Neuronal stem cell (in vitro differentiated cells): Measurements from ENCODE around the gene AKAP17A.
"Not testable (repeated sequence)": the region's sequence is repeated elsewhere in the genome, so short reads cannot be mapped to it uniquely, and the experiment has no call there.

Experiments
- DNase-seq: peaks from one replicate; pipeline ENCODE4 v3.0.0-alpha.2; 2013; ENCODE audit warnings: low spot score
- H2AFZ ChIP-seq: one replicate; pipeline ENCODE4 v1.6.1; 2013; ENCODE audit warnings: mild to moderate bottlenecking, low read length, inconsistent platforms
- H2AK5ac ChIP-seq: 2 replicates; pipeline ENCODE4 v1.6.1; 2013; ENCODE audit warnings: low read depth, mild to moderate bottlenecking, inconsistent platforms, low read length, moderate library complexity, mixed read lengths
- H2BK120ac ChIP-seq: 2 replicates; pipeline ENCODE4 v1.6.1; 2013; ENCODE audit warnings: low read depth, mild to moderate bottlenecking, inconsistent platforms, low read length, moderate library complexity, mixed read lengths
- H2BK12ac ChIP-seq: one replicate; pipeline ENCODE4 v1.6.1; 2013; ENCODE audit warnings: low read length, inconsistent platforms
- H2BK15ac ChIP-seq: 2 replicates; pipeline ENCODE4 v1.6.1; 2013; ENCODE audit warnings: mild to moderate bottlenecking, low read length, inconsistent platforms, mixed read lengths
- H2BK5ac ChIP-seq: one replicate; pipeline ENCODE4 v1.6.1; 2013; ENCODE audit warnings: inconsistent platforms, mild to moderate bottlenecking, low read length, moderate library complexity
- H3K14ac ChIP-seq: one replicate; pipeline ENCODE4 v1.6.1; 2013; ENCODE audit warnings: low read length, inconsistent platforms
- H3K18ac ChIP-seq: 2 replicates; pipeline ENCODE4 v1.6.1; 2013; ENCODE audit warnings: low read length, inconsistent platforms
- H3K23ac ChIP-seq: 2 replicates; pipeline ENCODE4 v1.6.1; 2013; ENCODE audit warnings: low read depth, mild to moderate bottlenecking, mixed read lengths, low read length, inconsistent platforms; ENCODE audit not compliant: poor library complexity
- H3K27ac ChIP-seq: replicated peaks from 3 replicates; pipeline ENCODE4 v1.5.1; 2013; ENCODE audit warnings: low read length, inconsistent platforms
- H3K27me3 ChIP-seq, 3 experiments: 2 replicates each; pipeline ENCODE4 v1.6.1; 2013; ENCODE audit warnings: low read length in 3 of 3, mild to moderate bottlenecking in 2 of 3, inconsistent platforms in 1 of 3, low read depth in 1 of 3, mixed read lengths in 1 of 3, moderate library complexity in 1 of 3; ENCODE audit not compliant: control insufficient read depth in 3 of 3, insufficient read depth in 3 of 3
- H3K36me3 ChIP-seq, 2 donors: replicated peaks in 1 of 2; 2 replicates each; pipeline ENCODE4 v1.6.1; 2013; ENCODE audit warnings: low read length in 2 of 2; ENCODE audit not compliant: control insufficient read depth in 2 of 2, insufficient read depth in 2 of 2
- H3K4ac ChIP-seq: 2 replicates; pipeline ENCODE4 v1.6.1; 2013; ENCODE audit warnings: inconsistent platforms, mild to moderate bottlenecking, low read length, moderate library complexity
- H3K4me1 ChIP-seq, 2 donors: 1 replicate in 1 of 2; 2 replicates in 1 of 2; pipeline ENCODE4 v1.6.1; 2013; ENCODE audit warnings: low read length in 2 of 2, low read depth in 1 of 2; ENCODE audit not compliant: control insufficient read depth in 2 of 2, insufficient read depth in 1 of 2
- H3K4me2 ChIP-seq: one replicate; pipeline ENCODE4 v1.6.1; 2013; ENCODE audit warnings: mild to moderate bottlenecking, low read length, inconsistent platforms; ENCODE audit not compliant: insufficient read depth, poor library complexity, severe bottlenecking
- H3K4me3 ChIP-seq, 2 donors: 2 replicates each; pipeline ENCODE4 v1.5.1; 2013; ENCODE audit warnings: low read length in 2 of 2, mild to moderate bottlenecking in 2 of 2, inconsistent platforms in 1 of 2, moderate library complexity in 1 of 2
- H3K79me1 ChIP-seq: one replicate; pipeline ENCODE4 v1.6.1; 2013; ENCODE audit warnings: low read depth, mild to moderate bottlenecking, inconsistent platforms, low read length, moderate library complexity
- H3K9ac ChIP-seq: one replicate; pipeline ENCODE4 v1.6.1; 2013; ENCODE audit warnings: mild to moderate bottlenecking, low read depth, low read length, inconsistent platforms; ENCODE audit not compliant: poor library complexity
- H3K9me3 ChIP-seq, 2 donors: replicated peaks in 1 of 2; 2 replicates each; pipeline versions ENCODE3 to v1.6.1; 2013; ENCODE audit warnings: low read length in 2 of 2, mild to moderate bottlenecking in 2 of 2, inconsistent platforms in 1 of 2, low read depth in 1 of 2, mixed read lengths in 1 of 2, moderate library complexity in 1 of 2; ENCODE audit not compliant: control insufficient read depth in 2 of 2, insufficient read depth in 1 of 2
- H4K8ac ChIP-seq: one replicate; pipeline ENCODE4 v1.6.1; 2013; ENCODE audit warnings: low read depth, mild to moderate bottlenecking, inconsistent platforms, low read length, moderate library complexity
- H4K91ac ChIP-seq: one replicate; pipeline ENCODE4 v1.6.1; 2013; ENCODE audit warnings: low read length, low read depth, mild to moderate bottlenecking, inconsistent platforms; ENCODE audit not compliant: poor library complexity
- WGBS, 2 donors: extraction: QIAGEN DNeasy Blood & Tissue Kit; methylation state at CpG; one replicate each; pipeline ENCODE4 v1.1.7; 2013; ENCODE audit warnings: missing lambda C conversion rate in 2 of 2, mixed read lengths in 1 of 2; ENCODE audit not compliant: insufficient read length in 2 of 2, insufficient replicate concordance in 1 of 2; ENCODE audit errors: extremely low coverage in 2 of 2; 5-methylcytosine and 5-hydroxymethylcytosine counted together

Gene AKAP17A

DNA sequence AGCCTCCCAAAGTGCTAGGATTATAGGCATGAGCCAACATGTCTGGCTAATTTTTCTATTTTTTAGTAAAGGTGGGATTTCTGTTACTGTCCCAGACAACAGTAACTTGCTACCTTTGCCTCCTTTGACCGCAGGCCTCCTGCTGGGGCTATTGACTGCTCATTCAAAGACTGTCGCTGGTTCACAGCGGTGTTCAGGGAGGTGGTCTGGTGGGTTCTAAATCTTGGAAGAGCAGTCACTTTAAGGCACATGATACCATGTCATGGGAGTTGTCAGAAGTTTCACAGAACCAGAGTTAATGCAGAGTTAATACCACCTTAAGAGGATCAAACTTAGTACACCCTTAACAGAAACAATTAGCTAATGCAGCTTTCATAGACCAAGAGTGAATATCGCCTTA lies 27.3 kb downstream of the AKAP17A start:
- Histone ChIP-seq H3K27ac (no peak overlapping the region), H3K9me3 (no peaks in the 10 kb centered on the region), H2BK15ac (no peak overlapping the region), H3K9ac (no peak overlapping the region), H3K14ac (no peak overlapping the region), H4K8ac (no peak overlapping the region), H3K27me3 (no peaks in the 10 kb centered on the region), H4K91ac (no peak overlapping the region), H3K4ac (no peak overlapping the region), H2BK12ac (no peak overlapping the region), H3K4me1 (no peaks in the 10 kb centered on the region), H3K23ac (no peak overlapping the region), H3K79me1 (no peaks in the 10 kb centered on the region), H2BK5ac (no peak overlapping the region), H3K36me3 (no peaks in the 10 kb centered on the region), H3K18ac (no peak overlapping the region), H2AFZ (no peak overlapping the region), H2AK5ac (no peak overlapping the region), H2BK120ac (no peak overlapping the region), H3K4me3 (no peak overlapping the region), H3K4me2 (no peak overlapping the region)
- DNase-seq, result no peak
- no CpG with 5 or more reads among the region's 4 CpGs for WGBS, 2 donors

DNA sequence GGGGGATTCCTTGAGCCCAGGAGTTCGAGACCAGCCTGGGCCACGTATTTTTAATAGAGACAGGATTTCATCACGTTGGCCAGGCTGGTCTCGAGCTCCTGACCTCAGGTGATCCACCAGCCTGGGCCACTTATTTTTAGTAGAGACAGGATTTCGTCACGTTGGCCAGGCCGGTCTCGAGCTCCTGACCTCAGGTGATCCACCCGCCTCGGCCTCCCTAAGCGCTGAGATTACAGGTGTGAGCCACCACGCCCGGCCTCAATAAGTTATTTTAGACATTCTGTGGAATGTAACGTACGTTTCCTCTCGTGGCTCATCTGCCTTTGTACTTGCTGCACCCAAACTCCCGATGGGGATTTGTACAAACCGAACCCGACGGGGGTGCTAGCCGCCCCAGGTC lies 32.3 kb downstream of the AKAP17A start:
- WGBS, 2 donors, result no CpG with 5 or more reads among the region's 21 CpGs
- H2BK5ac ChIP-seq, result no peak overlapping the region
- H4K8ac ChIP-seq, result no peak overlapping the region

GRCh38 chrX:1624158-1624860 lies 32.9 kb downstream of the AKAP17A start:
- H4K91ac ChIP-seq, H3K4ac ChIP-seq, H2BK12ac ChIP-seq, H3K14ac ChIP-seq, H3K4me1 ChIP-seq, H4K8ac ChIP-seq, H3K4me2 ChIP-seq, H3K9ac ChIP-seq, H2BK5ac ChIP-seq, H3K9me3 ChIP-seq, DNase-seq, H3K79me1 ChIP-seq, H2BK120ac ChIP-seq, H3K27me3 ChIP-seq, H3K4me3 ChIP-seq, H3K36me3 ChIP-seq, H3K23ac ChIP-seq, H3K27ac ChIP-seq, H2AK5ac ChIP-seq, H2AFZ ChIP-seq: not testable (repeated sequence)
- no CpG with 5 or more reads among the region's 14 CpGs for WGBS, 2 donors
- peak overlapping the region; percentile 0 for H2BK15ac ChIP-seq
- peak overlapping the region; percentile 64 for H3K18ac ChIP-seq

More for the DNA sequence above, 32.3 kb downstream of the AKAP17A start:
- Histone ChIP-seq H3K18ac (no peak overlapping the region), H3K27ac (no peak overlapping the region), H3K36me3 (no peaks in the 10 kb centered on the region), H3K4me2 (no peak overlapping the region), H3K9me3 (no peaks in the 10 kb centered on the region), H3K23ac (no peak overlapping the region), H2AFZ (no peak overlapping the region), H3K27me3 (no peaks in the 10 kb centered on the region), H2AK5ac (no peak overlapping the region), H3K79me1 (no peaks in the 10 kb centered on the region), H2BK15ac (no peak overlapping the region), H3K14ac (no peak overlapping the region), H2BK120ac (no peak overlapping the region), H3K4me1 (no peaks in the 10 kb centered on the region), H3K4ac (no peak overlapping the region), H2BK12ac (no peak overlapping the region), H3K9ac (no peak overlapping the region), H4K91ac (no peak overlapping the region), H3K4me3 (no peak overlapping the region)
- no peak for DNase-seq

DNA sequence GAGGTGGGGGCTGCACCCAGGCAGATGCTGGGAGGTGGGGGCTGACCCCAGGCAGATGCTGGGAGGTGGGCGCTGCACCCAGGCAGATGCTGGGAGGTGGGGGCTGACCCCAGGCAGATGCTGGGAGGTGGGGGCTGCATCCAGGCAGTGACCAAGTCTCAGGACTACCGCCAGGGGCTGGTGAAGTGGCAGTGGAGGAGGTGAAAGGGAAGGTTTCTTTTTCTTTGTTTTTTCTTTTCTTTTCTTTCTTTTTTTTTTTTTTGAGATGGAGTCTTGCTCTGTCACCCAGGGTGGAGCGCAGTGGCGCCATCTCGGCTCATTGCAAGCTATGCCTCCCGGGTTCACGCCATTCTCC lies 33.4 kb downstream of the AKAP17A start:
- not testable (repeated sequence) for H2BK5ac ChIP-seq, H3K27me3 ChIP-seq, H3K18ac ChIP-seq, H3K14ac ChIP-seq, H3K9me3 ChIP-seq, H4K8ac ChIP-seq, H3K4me2 ChIP-seq, H3K79me1 ChIP-seq, H3K4me1 ChIP-seq, H2AK5ac ChIP-seq, DNase-seq, H2BK15ac ChIP-seq, H3K4ac ChIP-seq, H3K23ac ChIP-seq, H4K91ac ChIP-seq, H3K36me3 ChIP-seq, H3K9ac ChIP-seq, H2BK12ac ChIP-seq, H3K4me3 ChIP-seq, H2AFZ ChIP-seq, H2BK120ac ChIP-seq, H3K27ac ChIP-seq
- no CpG with 5 or more reads among the region's 7 CpGs for WGBS, 2 donors
